Activated naive CD4-positive, alpha-beta T cell treated with anti-CD3 and anti-CD28 coated beads, Interleukin-2, amount 50 U/mL, for 24 hours (primary cell): ENCODE measurements around the gene TCF25.
A peak's percentile ranks its signal among the peaks of the same experiment; 100 is the strongest.

Experiments used
- H3K27ac Mint-ChIP-seq: one replicate; pipeline ENCODE4 v1.8.0; 2021; ENCODE audit warnings: mild to moderate bottlenecking, mixed read lengths
- H3K27me3 Mint-ChIP-seq: one replicate; pipeline ENCODE4 v1.8.0; 2021; ENCODE audit warnings: mixed read lengths
- H3K36me3 Mint-ChIP-seq: one replicate; pipeline ENCODE4 v1.8.0; 2021; ENCODE audit warnings: mixed read lengths
- H3K4me1 Mint-ChIP-seq: one replicate; pipeline ENCODE4 v1.8.0; 2021; ENCODE audit warnings: mixed read lengths
- H3K4me3 Mint-ChIP-seq: one replicate; pipeline ENCODE4 v1.8.0; 2021; ENCODE audit warnings: mild to moderate bottlenecking, mixed read lengths
- H3K9me3 Mint-ChIP-seq: one replicate; pipeline ENCODE4 v1.8.0; 2021; ENCODE audit warnings: mixed read lengths

Gene TCF25

GRCh38 chr16:89842471-89843408 lies 30.7 kb upstream of the TCF25 start:
- Mint-ChIP-seq H3K4me1 (peaks cover 25% of the 10 kb centered on the region), H3K9me3 (no peaks in the 10 kb centered on the region), H3K4me3 (no peak overlapping the region)

GRCh38 chr16:89843409-89844350 lies 29.7 kb upstream of the TCF25 start:
- Mint-ChIP-seq H3K4me3 (no peak overlapping the region), H3K9me3 (no peaks in the 10 kb centered on the region), H3K27me3 (no peaks in the 10 kb centered on the region), H3K36me3 (no peaks in the 10 kb centered on the region), H3K27ac (no peak overlapping the region), H3K4me1 (peaks cover 16% of the 10 kb centered on the region)

More at GRCh38 chr16:89842471-89843408, 30.7 kb upstream of the TCF25 start:
- Mint-ChIP-seq H3K36me3 (no peaks in the 10 kb centered on the region), H3K27me3 (no peaks in the 10 kb centered on the region), H3K27ac (no peak overlapping the region)

DNA sequence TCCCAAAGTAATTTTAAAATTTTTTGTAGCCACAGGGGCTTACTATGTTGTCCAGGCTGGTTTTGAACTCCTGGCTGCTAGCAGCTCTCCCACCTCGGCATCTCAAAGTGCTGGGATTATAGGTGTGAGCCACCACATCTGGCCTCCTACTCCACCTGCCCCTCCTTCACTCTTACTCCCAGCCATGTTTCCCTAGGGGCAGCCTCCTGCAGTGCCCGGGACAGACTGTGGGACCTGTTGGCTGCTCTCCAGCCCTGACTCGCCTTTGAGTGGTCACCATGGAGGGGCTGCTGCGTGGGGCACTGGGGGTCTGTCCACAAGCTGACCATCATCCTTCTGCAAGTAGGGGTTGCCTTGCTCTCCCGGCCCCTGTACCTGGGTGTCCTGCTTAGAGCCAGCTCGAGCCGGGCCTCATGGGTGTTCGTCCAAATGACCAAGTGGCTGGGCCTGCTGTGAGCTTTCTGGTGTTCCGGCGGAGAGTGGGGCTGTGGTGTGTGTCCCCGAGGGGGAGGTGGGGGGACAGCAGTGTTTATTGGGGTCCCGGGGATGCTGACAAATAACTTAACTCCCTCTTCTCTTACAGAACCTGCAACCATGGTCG lies 28.6 kb upstream of the TCF25 start:
- Mint-ChIP-seq H3K27ac (peak overlapping the region; percentile 59), H3K27me3 (no peaks in the 10 kb centered on the region), H3K4me3 (no peak overlapping the region), H3K9me3 (no peaks in the 10 kb centered on the region), H3K4me1 (peaks cover 14% of the 10 kb centered on the region), H3K36me3 (no peaks in the 10 kb centered on the region)

- Mint-ChIP-seq H3K27ac (no peak overlapping the region), H3K4me1 (peaks cover 14% of the 10 kb centered on the region), H3K27me3 (no peaks in the 10 kb centered on the region), H3K9me3 (no peaks in the 10 kb centered on the region), H3K36me3 (no peaks in the 10 kb centered on the region), H3K4me3 (no peak overlapping the region)
Measured at GRCh38 chr16:89845417-89845816, 28.0 kb upstream of the TCF25 start.

GRCh38 chr16:89847051-89847939 lies 26.1 kb upstream of the TCF25 start:
- Mint-ChIP-seq H3K9me3 (no peaks in the 10 kb centered on the region), H3K4me1 (peaks cover 14% of the 10 kb centered on the region), H3K4me3 (no peak overlapping the region), H3K27ac (no peak overlapping the region), H3K27me3 (no peaks in the 10 kb centered on the region), H3K36me3 (no peaks in the 10 kb centered on the region)

GRCh38 chr16:89847940-89848297 lies 25.5 kb upstream of the TCF25 start:
- Mint-ChIP-seq H3K36me3 (no peaks in the 10 kb centered on the region), H3K27me3 (no peaks in the 10 kb centered on the region), H3K9me3 (no peaks in the 10 kb centered on the region), H3K4me3 (no peak overlapping the region), H3K4me1 (peaks cover 14% of the 10 kb centered on the region), H3K27ac (no peak overlapping the region)

DNA sequence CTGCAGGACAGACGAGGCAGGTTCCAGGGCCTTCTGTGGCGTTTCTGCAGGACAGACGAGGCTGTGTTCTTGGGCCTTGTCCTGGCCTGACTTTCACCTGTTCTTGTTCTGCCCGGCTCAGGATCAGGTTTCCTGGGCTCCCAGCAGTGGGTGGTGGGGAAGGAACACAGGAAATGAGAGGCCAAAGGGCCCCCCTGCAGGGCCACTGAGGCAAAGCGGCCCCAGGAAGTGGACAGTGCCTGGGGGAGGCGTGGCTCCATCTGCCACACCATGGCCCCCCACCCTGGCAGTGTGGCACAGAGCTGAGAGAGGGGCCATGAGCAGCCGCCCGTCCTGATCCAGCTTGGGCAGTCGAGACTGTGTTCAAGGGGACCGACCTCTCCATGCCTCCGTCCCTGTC lies 24.4 kb upstream of the TCF25 start:
- Mint-ChIP-seq H3K27me3 (no peaks in the 10 kb centered on the region), H3K27ac (no peak overlapping the region), H3K36me3 (no peaks in the 10 kb centered on the region), H3K4me3 (no peak overlapping the region), H3K4me1 (peaks cover 14% of the 10 kb centered on the region), H3K9me3 (no peaks in the 10 kb centered on the region)

GRCh38 chr16:89853306-89853993 lies 19.9 kb upstream of the TCF25 start:
- no peak overlapping the region for H3K4me3 Mint-ChIP-seq

GRCh38 chr16:89855301-89855945 lies 18.0 kb upstream of the TCF25 start:
- Mint-ChIP-seq H3K4me3 (no peak overlapping the region), H3K27ac (no peak overlapping the region), H3K36me3 (no peaks in the 10 kb centered on the region), H3K9me3 (no peaks in the 10 kb centered on the region), H3K4me1 (no peaks in the 10 kb centered on the region), H3K27me3 (no peaks in the 10 kb centered on the region)

More at GRCh38 chr16:89853306-89853993, 19.9 kb upstream of the TCF25 start:
- Mint-ChIP-seq H3K4me1 (no peaks in the 10 kb centered on the region), H3K27ac (no peak overlapping the region), H3K36me3 (no peaks in the 10 kb centered on the region), H3K27me3 (no peaks in the 10 kb centered on the region), H3K9me3 (no peaks in the 10 kb centered on the region)

DNA sequence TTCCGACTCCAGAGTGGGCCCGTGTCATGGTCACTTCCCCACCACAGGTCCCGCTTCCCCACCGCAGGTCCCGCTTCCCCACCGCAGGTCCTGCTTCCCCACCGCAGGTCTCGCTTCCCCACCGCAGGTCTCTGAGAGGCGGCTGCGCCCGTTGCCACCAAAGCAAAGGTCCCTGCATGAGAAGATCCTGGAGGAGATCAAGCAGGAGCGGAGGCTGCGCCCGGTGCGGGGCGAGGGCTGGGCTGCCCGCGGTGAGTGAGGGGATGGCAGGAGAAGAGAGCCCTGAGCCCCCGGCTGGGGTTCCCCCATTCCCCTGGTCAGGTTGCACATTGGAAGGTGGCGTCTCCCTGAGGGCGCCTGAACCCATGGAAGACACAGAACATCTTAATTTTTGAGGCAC lies 17.4 kb upstream of the TCF25 start:
- H3K9me3 Mint-ChIP-seq, result no peaks in the 10 kb centered on the region
- H3K27me3 Mint-ChIP-seq, result no peaks in the 10 kb centered on the region
- H3K4me3 Mint-ChIP-seq, result no peak overlapping the region
- no peak overlapping the region for H3K27ac Mint-ChIP-seq
- H3K36me3 Mint-ChIP-seq, result no peaks in the 10 kb centered on the region
- H3K4me1 Mint-ChIP-seq, result peaks cover 2% of the 10 kb centered on the region

- Mint-ChIP-seq H3K4me3 (no peak overlapping the region), H3K36me3 (no peaks in the 10 kb centered on the region), H3K27me3 (no peaks in the 10 kb centered on the region), H3K9me3 (no peaks in the 10 kb centered on the region), H3K4me1 (peaks cover 25% of the 10 kb centered on the region), H3K27ac (no peak overlapping the region)
Measured at GRCh38 chr16:89858973-89859614, 14.3 kb upstream of the TCF25 start.

DNA sequence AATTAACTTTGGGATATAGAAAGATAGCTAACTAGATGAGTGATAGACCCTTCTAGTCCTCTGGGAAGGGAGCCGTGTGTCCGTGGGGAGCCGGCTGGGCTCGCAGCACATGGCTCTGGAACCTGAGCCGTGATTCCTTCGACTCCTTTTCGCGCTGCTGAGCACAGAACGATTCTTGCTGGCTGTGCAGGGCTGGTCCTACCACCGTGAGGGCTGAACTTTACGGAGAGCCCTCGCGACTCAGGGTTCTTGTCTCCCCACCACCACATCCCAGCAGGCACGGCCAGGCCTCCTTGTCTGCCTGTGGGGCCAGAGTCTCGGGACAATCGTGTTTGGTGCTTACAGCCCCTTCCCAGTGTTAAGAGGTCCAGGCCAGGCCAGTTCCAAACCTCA lies 13.8 kb upstream of the TCF25 start:
- Mint-ChIP-seq H3K9me3 (no peaks in the 10 kb centered on the region), H3K36me3 (no peaks in the 10 kb centered on the region), H3K4me3 (no peak overlapping the region), H3K27me3 (no peaks in the 10 kb centered on the region), H3K27ac (no peak overlapping the region), H3K4me1 (peaks cover 30% of the 10 kb centered on the region)

- peak overlapping the region; percentile 46 for H3K27ac Mint-ChIP-seq
Measured at GRCh38 chr16:89860747-89861304, 12.6 kb upstream of the TCF25 start.

More at GRCh38 chr16:89860747-89861304, 12.6 kb upstream of the TCF25 start:
- H3K27me3 Mint-ChIP-seq, result no peaks in the 10 kb centered on the region
- H3K9me3 Mint-ChIP-seq, result no peaks in the 10 kb centered on the region
- H3K4me3 Mint-ChIP-seq, result peak overlapping the region; percentile 5
- no peaks in the 10 kb centered on the region for H3K36me3 Mint-ChIP-seq
- peaks cover 37% of the 10 kb centered on the region for H3K4me1 Mint-ChIP-seq
